ENCODE data around the gene TATDN2.

Gene TATDN2

DNA sequence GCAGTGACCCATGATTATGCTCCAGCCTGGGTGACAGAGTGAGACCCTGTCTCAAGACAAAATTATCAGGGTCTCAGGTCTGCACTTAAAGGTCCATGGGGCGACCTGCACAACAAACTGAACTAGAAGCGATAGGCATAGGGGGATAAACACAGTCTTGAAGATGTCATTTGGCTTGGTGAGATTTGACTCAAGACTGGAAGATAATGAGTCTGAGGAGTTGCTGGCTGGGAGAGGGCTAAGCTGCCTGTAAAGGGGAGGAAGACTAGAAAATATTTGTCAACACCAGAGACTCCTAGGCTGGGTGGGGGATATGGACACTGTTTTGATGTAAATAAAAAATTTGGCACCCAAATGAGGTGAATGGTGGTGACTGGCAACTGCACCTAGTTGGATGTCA is 24.7 kb downstream of the TATDN2 start:
- no peak for DNase-seq

GRCh38 chr3:10273702-10274305 is 25.5 kb downstream of the TATDN2 start:
- no peak for DNase-seq

- DNase-seq = no peak
Measured at GRCh38 chr3:10274601-10275000, 26.3 kb downstream of the TATDN2 start.

- DNase-seq = no peak
Measured at GRCh38 chr3:10277115-10277625, 28.9 kb downstream of the TATDN2 start.

DNA sequence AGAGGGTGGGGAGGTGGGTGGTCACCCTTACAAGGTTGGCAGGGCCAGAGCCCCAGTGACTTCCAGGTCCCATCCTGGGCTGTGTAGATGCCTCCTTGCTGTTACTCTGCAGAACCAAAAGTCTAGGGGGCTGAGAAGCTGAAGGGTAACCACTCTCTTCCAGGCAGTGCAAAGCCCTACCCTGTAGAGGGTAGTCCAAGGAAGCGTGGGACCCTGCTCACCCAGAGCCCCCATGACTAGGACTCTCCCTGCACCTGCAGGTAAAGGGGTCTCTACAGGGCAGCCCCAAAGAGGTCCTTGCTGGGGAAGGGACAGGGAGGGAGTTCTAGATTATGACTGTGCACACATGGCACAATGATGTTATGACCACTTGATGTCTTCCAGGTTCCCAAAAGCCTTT is 30.2 kb downstream of the TATDN2 start:
- DNase-seq = no peak

GRCh38 chr3:10279384-10280176 is 31.3 kb downstream of the TATDN2 start:
- DNase-seq = no peak

DNA sequence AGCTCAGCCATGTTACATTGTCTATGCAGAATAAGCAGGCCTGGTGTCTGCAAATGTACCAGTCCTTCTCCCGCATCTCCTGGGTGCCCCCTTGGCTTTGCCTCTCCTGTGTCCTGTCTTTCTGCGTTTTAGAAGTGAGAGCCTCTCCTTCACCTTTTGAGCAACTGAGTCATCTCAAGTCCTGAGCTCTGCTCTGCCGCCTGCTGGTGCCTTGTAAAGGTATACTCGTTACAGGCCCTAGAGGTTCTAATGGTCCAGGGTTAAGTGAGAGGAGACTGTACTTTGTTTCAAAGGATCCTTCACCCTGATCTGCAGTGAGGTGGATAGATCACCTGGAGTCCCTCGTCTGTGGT is 31.9 kb downstream of the TATDN2 start:
- DNase-seq = no peak

- DNase-seq = no peak
Measured at GRCh38 chr3:10280571-10280970, 32.3 kb downstream of the TATDN2 start.

GRCh38 chr3:10281951-10282350 is 33.7 kb downstream of the TATDN2 start:
- DNase-seq = no peak

DNA sequence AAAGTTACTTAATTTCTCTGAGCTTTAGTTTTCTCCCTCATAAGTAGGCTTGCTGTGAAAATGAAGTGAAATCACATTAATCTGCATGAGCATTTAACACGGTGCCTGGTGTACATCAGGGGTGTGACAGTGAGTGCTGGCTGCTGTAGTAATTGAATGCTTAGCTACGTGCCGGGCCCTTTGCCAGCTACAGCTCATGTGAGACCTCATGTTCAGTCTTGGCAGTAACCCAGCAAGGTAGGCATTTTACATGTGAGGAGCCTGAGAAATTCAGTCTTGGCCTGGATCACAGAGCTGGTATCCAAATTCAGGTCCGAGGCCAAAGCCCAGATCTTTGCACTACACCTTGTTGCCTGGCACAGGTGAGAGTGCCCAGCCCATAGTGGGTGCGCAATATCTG is 35.4 kb downstream of the TATDN2 start:
- no peak for DNase-seq

- no peak for DNase-seq
Measured at GRCh38 chr3:10284496-10284895, 36.2 kb downstream of the TATDN2 start.

- DNase-seq = no peak
Measured at GRCh38 chr3:10285272-10286132, 37.2 kb downstream of the TATDN2 start.

GRCh38 chr3:10286133-10286524 is 37.9 kb downstream of the TATDN2 start:
- DNase-seq = no peak

- DNase-seq = no peak
Measured at GRCh38 chr3:10286596-10287295, 38.5 kb downstream of the TATDN2 start.

- no peak for DNase-seq
Measured at GRCh38 chr3:10287936-10288574, 39.8 kb downstream of the TATDN2 start.

DNA sequence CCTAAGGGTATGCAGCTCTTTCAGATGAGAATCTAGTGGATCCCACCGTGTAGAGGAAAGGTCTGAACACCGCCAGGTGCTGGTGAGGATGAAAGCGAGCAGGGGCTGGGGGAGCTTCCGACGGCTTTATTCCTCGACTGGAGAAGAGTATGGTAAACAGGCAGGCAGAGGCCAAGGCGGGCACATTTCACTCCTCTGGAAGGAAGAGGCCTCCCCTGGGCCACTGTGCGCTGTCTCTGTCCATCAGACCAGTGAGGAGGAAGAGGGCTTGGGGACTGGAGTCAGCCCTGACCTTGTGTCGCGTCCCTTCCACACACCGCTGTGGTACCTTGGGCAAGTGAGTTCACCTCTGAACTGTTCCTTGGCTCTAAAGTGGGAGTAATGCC is 40.3 kb downstream of the TATDN2 start:
- DNase-seq = no peak

DNA sequence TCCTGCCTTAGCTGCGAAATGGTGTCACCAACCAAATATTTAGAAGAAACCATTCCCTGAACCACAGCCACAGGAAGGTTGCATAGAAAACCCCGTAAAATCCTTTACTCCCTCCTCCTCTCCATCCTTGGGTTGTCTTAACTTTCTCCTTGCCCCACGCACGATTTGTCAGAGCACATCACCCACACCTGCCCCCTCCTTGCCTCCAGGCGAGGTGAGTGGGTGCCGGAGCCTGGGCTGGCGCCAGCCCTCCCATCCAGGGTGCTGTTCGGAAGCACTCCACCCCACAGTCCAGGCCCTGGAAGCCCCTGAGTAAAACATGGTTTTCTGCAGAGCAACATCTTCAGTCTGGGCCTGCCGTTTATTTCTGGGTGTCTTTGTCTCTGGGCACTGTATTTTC is 40.8 kb downstream of the TATDN2 start:
- DNase-seq = no peak

GRCh38 chr3:10289787-10290355 is 41.6 kb downstream of the TATDN2 start:
- no peak for DNase-seq

GRCh38 chr3:10290481-10291176 is 42.4 kb downstream of the TATDN2 start:
- no peak for DNase-seq

- DNase-seq = no peak
Measured at GRCh38 chr3:10291641-10292040, 43.4 kb downstream of the TATDN2 start.
